Body of pancreas (tissue), 4 donors: ENCODE data around the gene MIAT.

Source experiments
- POLR2A ChIP-seq, 3 donors: fragments of 450-650 bp; IDR thresholded peaks; one replicate each; pipeline ENCODE4 v1.6.1; 2016; ENCODE audit warnings: antibody characterized with exemption in 3 of 3, mild to moderate bottlenecking in 2 of 3
- TF ChIP-seq, protein P1 (sequence below), 7 experiments: fragments of 450-650 bp in 4 of 7; fragments of 200-600 bp in 3 of 7; sonication (generic) in 3 of 7; IDR thresholded peaks; one replicate each; pipeline ENCODE4 v1.5.1; 2016 to 2019; ENCODE audit warnings: antibody characterized with exemption in 7 of 7

DNA sequence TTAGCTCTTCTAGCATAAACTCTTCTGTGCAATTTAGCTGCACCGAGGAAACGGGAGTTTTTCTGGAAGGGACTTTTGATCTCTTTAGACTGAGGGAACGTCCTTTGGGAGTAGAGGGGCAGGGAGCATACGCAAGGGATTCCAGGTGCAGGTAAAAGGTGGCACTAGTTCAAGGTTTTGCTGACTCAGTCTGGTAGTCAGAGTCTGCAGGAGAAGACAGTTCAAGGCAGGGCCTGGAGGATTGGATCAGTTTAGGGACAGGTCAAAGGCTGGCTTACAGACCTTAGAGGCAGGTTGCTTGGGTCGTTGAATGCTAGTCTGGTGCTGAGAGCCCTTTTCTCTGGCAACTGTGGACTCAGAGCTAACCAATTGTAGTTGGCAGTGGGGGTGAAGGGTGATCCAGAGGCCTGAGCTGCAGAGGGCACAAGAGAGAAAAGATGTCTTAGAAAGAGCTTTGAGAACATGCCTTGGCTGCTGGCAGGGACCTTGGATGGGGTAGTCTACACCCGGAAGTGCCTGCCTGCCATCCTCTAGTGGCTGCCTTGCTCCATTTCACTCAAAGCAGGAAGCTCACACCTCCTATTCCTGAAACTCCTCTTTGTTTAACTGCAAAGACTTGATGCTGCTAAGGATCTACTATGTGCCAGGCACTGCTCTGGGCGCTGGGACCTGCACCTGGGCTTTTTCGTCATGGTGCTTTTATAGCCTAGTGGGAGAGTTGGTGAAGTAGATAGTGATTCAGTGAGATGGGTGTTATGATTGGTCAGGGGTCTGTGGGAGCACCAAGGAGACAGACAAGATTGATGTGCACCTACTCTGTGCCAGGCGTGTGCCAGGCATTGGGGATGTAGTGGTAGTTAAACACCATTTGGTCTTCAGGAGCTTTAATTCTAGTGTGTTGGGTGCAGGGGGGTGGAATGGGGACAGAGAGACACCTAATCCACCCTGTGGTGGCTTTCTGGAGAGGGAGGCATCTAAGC lies 17.1 kb downstream of the MIAT start:
- TF ChIP-seq, protein P1, sequence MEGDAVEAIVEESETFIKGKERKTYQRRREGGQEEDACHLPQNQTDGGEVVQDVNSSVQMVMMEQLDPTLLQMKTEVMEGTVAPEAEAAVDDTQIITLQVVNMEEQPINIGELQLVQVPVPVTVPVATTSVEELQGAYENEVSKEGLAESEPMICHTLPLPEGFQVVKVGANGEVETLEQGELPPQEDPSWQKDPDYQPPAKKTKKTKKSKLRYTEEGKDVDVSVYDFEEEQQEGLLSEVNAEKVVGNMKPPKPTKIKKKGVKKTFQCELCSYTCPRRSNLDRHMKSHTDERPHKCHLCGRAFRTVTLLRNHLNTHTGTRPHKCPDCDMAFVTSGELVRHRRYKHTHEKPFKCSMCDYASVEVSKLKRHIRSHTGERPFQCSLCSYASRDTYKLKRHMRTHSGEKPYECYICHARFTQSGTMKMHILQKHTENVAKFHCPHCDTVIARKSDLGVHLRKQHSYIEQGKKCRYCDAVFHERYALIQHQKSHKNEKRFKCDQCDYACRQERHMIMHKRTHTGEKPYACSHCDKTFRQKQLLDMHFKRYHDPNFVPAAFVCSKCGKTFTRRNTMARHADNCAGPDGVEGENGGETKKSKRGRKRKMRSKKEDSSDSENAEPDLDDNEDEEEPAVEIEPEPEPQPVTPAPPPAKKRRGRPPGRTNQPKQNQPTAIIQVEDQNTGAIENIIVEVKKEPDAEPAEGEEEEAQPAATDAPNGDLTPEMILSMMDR (IDR thresholded peaks at IDR 0.05), result no peak
- no peak for TF ChIP-seq POLR2A (IDR thresholded peaks at IDR 0.05)
